ENCODE results near the gene SEMA5B. TPM values are rescaled to one million over a fixed set of nuclear protein-coding genes. Genes with fewer than 3 reads are reported as not detected.

The SEMA5B gene
- polyA plus RNA-seq, 1 donor from 2014 or later: not detected

GRCh38 chr3:122923611-122924010 lies 104.0 kb downstream of the SEMA5B start:
- Mint-ChIP-seq H3K4me3 (no peak overlapping the region), H3K27ac (no peak overlapping the region), H3K9me3 (no peaks in the 10 kb centered on the region), H3K27me3 (peaks cover 10% of the 10 kb centered on the region), H3K36me3 (no peaks in the 10 kb centered on the region), H3K4me1 (peaks cover 0 to 2% (median 0%) of the 10 kb centered on the region in 3 donors)

- Mint-ChIP-seq H3K4me1 (peaks cover 0 to 2% (median 0%) of the 10 kb centered on the region in 3 donors), H3K36me3 (no peaks in the 10 kb centered on the region)
Measured at GRCh38 chr3:122921791-122922651, 105.5 kb downstream of the SEMA5B start.

GRCh38 chr3:122920986-122921385 lies 106.6 kb downstream of the SEMA5B start:
- Mint-ChIP-seq H3K4me1 (peaks cover 0 to 6% (median 5%) of the 10 kb centered on the region in 3 donors), H3K27ac (no peak overlapping the region), H3K4me3 (peak overlapping the region in 1 of 4 donors; percentile 29), H3K36me3 (no peaks in the 10 kb centered on the region), H3K27me3 (peaks cover 7% of the 10 kb centered on the region), H3K9me3 (no peaks in the 10 kb centered on the region)

More at GRCh38 chr3:122921791-122922651, 105.5 kb downstream of the SEMA5B start:
- Mint-ChIP-seq H3K27me3 (peaks cover 7% of the 10 kb centered on the region), H3K27ac (no peak overlapping the region), H3K4me3 (peak overlapping the region in 2 of 4 donors; percentile 42 to 65), H3K9me3 (no peaks in the 10 kb centered on the region)

- H3K27me3 Mint-ChIP-seq: peaks cover 7% of the 10 kb centered on the region
- H3K9me3 Mint-ChIP-seq: no peaks in the 10 kb centered on the region
- H3K4me1 Mint-ChIP-seq: peaks cover 0 to 8% (median 7%) of the 10 kb centered on the region in 3 donors
- no peaks in the 10 kb centered on the region for H3K36me3 Mint-ChIP-seq
- H3K4me3 Mint-ChIP-seq: no peak overlapping the region
- H3K27ac Mint-ChIP-seq: no peak overlapping the region
Measured at GRCh38 chr3:122919291-122919610, 108.3 kb downstream of the SEMA5B start.

GRCh38 chr3:122918576-122919290 lies 108.8 kb downstream of the SEMA5B start:
- H3K27ac Mint-ChIP-seq: no peak overlapping the region
- no peaks in the 10 kb centered on the region for H3K36me3 Mint-ChIP-seq
- H3K4me1 Mint-ChIP-seq: peaks cover 0 to 8% (median 7%) of the 10 kb centered on the region in 3 donors
- peaks cover 10% of the 10 kb centered on the region for H3K27me3 Mint-ChIP-seq
- H3K9me3 Mint-ChIP-seq: no peaks in the 10 kb centered on the region
- H3K4me3 Mint-ChIP-seq: no peak overlapping the region

- Mint-ChIP-seq H3K36me3 (no peaks in the 10 kb centered on the region), H3K27ac (no peak overlapping the region), H3K4me1 (peaks cover 0 to 8% (median 7%) of the 10 kb centered on the region in 3 donors), H3K27me3 (peaks cover 14% of the 10 kb centered on the region), H3K9me3 (no peaks in the 10 kb centered on the region), H3K4me3 (peak overlapping the region in 1 of 4 donors; percentile 34)
Measured at GRCh38 chr3:122917412-122917811, 110.2 kb downstream of the SEMA5B start.

GRCh38 chr3:122916580-122916979 lies 111.0 kb downstream of the SEMA5B start:
- Mint-ChIP-seq H3K9me3 (no peaks in the 10 kb centered on the region), H3K27ac (no peak overlapping the region), H3K36me3 (no peaks in the 10 kb centered on the region), H3K27me3 (peaks cover 16% of the 10 kb centered on the region), H3K4me1 (peaks cover 0 to 8% (median 7%) of the 10 kb centered on the region in 3 donors), H3K4me3 (no peak overlapping the region)

- Mint-ChIP-seq H3K4me3 (no peak overlapping the region), H3K4me1 (peaks cover 0 to 7% (median 6%) of the 10 kb centered on the region in 3 donors), H3K9me3 (no peaks in the 10 kb centered on the region), H3K36me3 (no peaks in the 10 kb centered on the region), H3K27ac (no peak overlapping the region), H3K27me3 (peaks cover 16% of the 10 kb centered on the region)
Measured at GRCh38 chr3:122916084-122916483, 111.5 kb downstream of the SEMA5B start.

- H3K4me1 Mint-ChIP-seq: peaks cover 0 to 7% (median 6%) of the 10 kb centered on the region in 3 donors
- H3K36me3 Mint-ChIP-seq: no peaks in the 10 kb centered on the region
- no peak overlapping the region for H3K27ac Mint-ChIP-seq
- no peaks in the 10 kb centered on the region for H3K9me3 Mint-ChIP-seq
- no peak overlapping the region for H3K4me3 Mint-ChIP-seq
- peaks cover 19% of the 10 kb centered on the region for H3K27me3 Mint-ChIP-seq
Measured at GRCh38 chr3:122915300-122916055, 112.1 kb downstream of the SEMA5B start.

GRCh38 chr3:122913539-122914100 lies 113.9 kb downstream of the SEMA5B start:
- Mint-ChIP-seq H3K9me3 (no peaks in the 10 kb centered on the region), H3K4me3 (peak overlapping the region in 2 of 4 donors; percentile 27 to 30), H3K4me1 (peaks cover 0 to 7% (median 6%) of the 10 kb centered on the region in 3 donors), H3K27ac (no peak overlapping the region), H3K27me3 (peaks cover 18% of the 10 kb centered on the region), H3K36me3 (no peaks in the 10 kb centered on the region)

- peaks cover 0 to 7% (median 6%) of the 10 kb centered on the region in 3 donors for H3K4me1 Mint-ChIP-seq
- no peak overlapping the region for H3K4me3 Mint-ChIP-seq
- no peaks in the 10 kb centered on the region for H3K9me3 Mint-ChIP-seq
- peaks cover 18% of the 10 kb centered on the region for H3K27me3 Mint-ChIP-seq
- H3K27ac Mint-ChIP-seq: no peak overlapping the region
- H3K36me3 Mint-ChIP-seq: no peaks in the 10 kb centered on the region
Measured at GRCh38 chr3:122912772-122913538, 114.6 kb downstream of the SEMA5B start.

GRCh38 chr3:122911901-122912300 lies 115.7 kb downstream of the SEMA5B start:
- H3K9me3 Mint-ChIP-seq: no peaks in the 10 kb centered on the region
- no peaks in the 10 kb centered on the region for H3K36me3 Mint-ChIP-seq
- H3K27ac Mint-ChIP-seq: no peak overlapping the region
- peaks cover 0 to 7% (median 6%) of the 10 kb centered on the region in 3 donors for H3K4me1 Mint-ChIP-seq
- peaks cover 20% of the 10 kb centered on the region for H3K27me3 Mint-ChIP-seq
- no peak overlapping the region for H3K4me3 Mint-ChIP-seq

GRCh38 chr3:122908251-122908650 lies 119.3 kb downstream of the SEMA5B start:
- Mint-ChIP-seq H3K27ac (no peak overlapping the region), H3K4me3 (no peak overlapping the region), H3K4me1 (peaks cover 0 to 3% (median 0%) of the 10 kb centered on the region in 3 donors), H3K27me3 (peaks cover 18% of the 10 kb centered on the region), H3K9me3 (peaks cover 0 to 2% (median 0%) of the 10 kb centered on the region in 3 donors), H3K36me3 (no peaks in the 10 kb centered on the region)

- H3K4me1 Mint-ChIP-seq: peaks cover 0 to 3% (median 0%) of the 10 kb centered on the region in 3 donors
- H3K27ac Mint-ChIP-seq: no peak overlapping the region
- no peaks in the 10 kb centered on the region for H3K36me3 Mint-ChIP-seq
- peaks cover 0 to 2% (median 0%) of the 10 kb centered on the region in 3 donors for H3K9me3 Mint-ChIP-seq
- no peak overlapping the region for H3K4me3 Mint-ChIP-seq
- peaks cover 16% of the 10 kb centered on the region for H3K27me3 Mint-ChIP-seq
Measured at GRCh38 chr3:122907471-122907870, 120.1 kb downstream of the SEMA5B start.
